HepG2 (cell line): ENCODE data around the gene APC2. TPM values are rescaled to one million over a fixed set of nuclear protein-coding genes. Genes with fewer than 3 reads are reported as not detected.

Experiments
- ATRX ChIP-seq: sonication (generic); formaldehyde crosslinking; IDR thresholded peaks from 2 replicates; pipeline ENCODE4 v1.4.0; 2020; ENCODE audit warnings: missing genetic modification reagents, borderline replicate concordance
- ELF4 ChIP-seq: sonication (generic); formaldehyde crosslinking; IDR thresholded peaks from 2 replicates; pipeline ENCODE4 v1.5.0; 2020; ENCODE audit warnings: missing genetic modification reagents, mild to moderate bottlenecking, moderate library complexity, borderline replicate concordance
- HCFC1 ChIP-seq: fragments of 150-350 bp; IDR thresholded peaks from 2 replicates; pipeline ENCODE4 v1.6.1; 2014; ENCODE audit warnings: low read depth, low read length
- HMGA1 ChIP-seq: sonication (generic); formaldehyde crosslinking; conservative IDR thresholded peaks from 2 replicates; pipeline ENCODE4 v1.4.0; 2020; ENCODE audit warnings: missing genetic modification reagents
- HNRNPL ChIP-seq: fragments of 200-400 bp; formaldehyde crosslinking; IDR thresholded peaks from 2 replicates; pipeline ENCODE4 v1.6.1; 2017; ENCODE audit warnings: mild to moderate bottlenecking, low read depth, low read length
- KLF13 ChIP-seq: sonication (generic); formaldehyde crosslinking; IDR thresholded peaks from 2 replicates; pipeline ENCODE4 v1.4.0; 2020; ENCODE audit warnings: mild to moderate bottlenecking, missing genetic modification reagents
- MIER2 ChIP-seq: IDR thresholded peaks from 2 replicates; pipeline ENCODE4 v1.6.1; 2016; ENCODE audit warnings: missing biosample characterization, missing genetic modification reagents
- NBN ChIP-seq: fragments of 450-650 bp; conservative IDR thresholded peaks from 2 replicates; pipeline ENCODE4 v1.6.1; 2017
- PAF1 ChIP-seq: IDR thresholded peaks from 2 replicates; pipeline ENCODE4 v1.6.1; 2016; ENCODE audit warnings: missing genetic modification reagents, missing compliant biosample characterization
- PPARG ChIP-seq: conservative IDR thresholded peaks from 2 replicates; pipeline ENCODE4 v1.6.1; 2016; ENCODE audit warnings: missing biosample characterization, missing genetic modification reagents
- PRPF4 ChIP-seq: fragments of 200-400 bp; formaldehyde crosslinking; IDR thresholded peaks from 2 replicates; pipeline ENCODE4 v1.6.1; 2016; ENCODE audit warnings: low read length, low read depth; ENCODE audit not compliant: poor library complexity, severe bottlenecking
- PTBP1 ChIP-seq: fragments of 200-400 bp; formaldehyde crosslinking; IDR thresholded peaks from 2 replicates; pipeline ENCODE4 v1.6.1; 2018; ENCODE audit warnings: low read length, low read depth; ENCODE audit not compliant: poor library complexity, severe bottlenecking
- ZNF337 ChIP-seq: sonication (generic); formaldehyde crosslinking; IDR thresholded peaks from 2 replicates; pipeline ENCODE4 v1.5.1; 2020; ENCODE audit warnings: missing genetic modification reagents, low read depth, mild to moderate bottlenecking, borderline replicate concordance
- ZNF556 ChIP-seq: sonication (generic); formaldehyde crosslinking; IDR thresholded peaks from 2 replicates; pipeline ENCODE4 v1.4.0; 2020; ENCODE audit warnings: mild to moderate bottlenecking, missing genetic modification reagents, borderline replicate concordance
- polyA plus RNA-seq, 8 experiments: library from polyadenylated mRNA; depleted of rRNA in 3 of 8; stranded (reverse) in 7 of 8; unstranded in 1 of 8; fragments of >200 nt; fragmentation: Illumina TruSeq in 4 of 8; extraction: Trizol in 4 of 8; gene quantifications; 2 replicates each; pipeline versions ENCODE4 v1.2.1 to v1.2.3, GENCODE V29; 2011 to 2016; ENCODE audit warnings: low read depth in 4 of 8, missing spikeins in 1 of 8, mixed read lengths in 1 of 8; ENCODE audit not compliant: insufficient read depth in 1 of 8
- total RNA-seq, 5 experiments: library from RNA; depleted of rRNA; stranded (reverse); fragments of >200 nt; fragmentation: Illumina TruSeq; extraction: Trizol; gene quantifications; 2 replicates each; pipeline ENCODE4 v1.2.3, GENCODE V29; 2016; ENCODE audit warnings: low read depth in 1 of 5
- TF ChIP-seq, protein P1 (sequence below): sonication (generic); formaldehyde crosslinking; IDR thresholded peaks from 2 replicates; pipeline ENCODE4 v1.5.1; 2020; ENCODE audit warnings: mild to moderate bottlenecking, moderate library complexity, missing genetic modification reagents
- TF ChIP-seq, protein P2 (sequence below): sonication (generic); formaldehyde crosslinking; IDR thresholded peaks from 2 replicates; pipeline ENCODE4 v1.8.0; 2022; ENCODE audit warnings: mild to moderate bottlenecking, missing genetic modification reagents, moderate library complexity
- TF ChIP-seq, protein P3 (sequence below): sonication (generic); formaldehyde crosslinking; IDR thresholded peaks from 2 replicates; pipeline ENCODE4 v1.5.0; 2020; ENCODE audit warnings: mild to moderate bottlenecking, missing genetic modification reagents, borderline replicate concordance
- TF ChIP-seq, protein P4 (sequence below): IDR thresholded peaks from 2 replicates; pipeline ENCODE4 v1.6.1; 2016; ENCODE audit warnings: low read depth, control low read depth

APC2 gene
- total and polyA plus RNA-seq, 2 of the 13 experiments (the other 11 are each of a cell fraction or from before 2014, with no cell fraction given) = 0.08 to 0.22 TPM

DNA sequence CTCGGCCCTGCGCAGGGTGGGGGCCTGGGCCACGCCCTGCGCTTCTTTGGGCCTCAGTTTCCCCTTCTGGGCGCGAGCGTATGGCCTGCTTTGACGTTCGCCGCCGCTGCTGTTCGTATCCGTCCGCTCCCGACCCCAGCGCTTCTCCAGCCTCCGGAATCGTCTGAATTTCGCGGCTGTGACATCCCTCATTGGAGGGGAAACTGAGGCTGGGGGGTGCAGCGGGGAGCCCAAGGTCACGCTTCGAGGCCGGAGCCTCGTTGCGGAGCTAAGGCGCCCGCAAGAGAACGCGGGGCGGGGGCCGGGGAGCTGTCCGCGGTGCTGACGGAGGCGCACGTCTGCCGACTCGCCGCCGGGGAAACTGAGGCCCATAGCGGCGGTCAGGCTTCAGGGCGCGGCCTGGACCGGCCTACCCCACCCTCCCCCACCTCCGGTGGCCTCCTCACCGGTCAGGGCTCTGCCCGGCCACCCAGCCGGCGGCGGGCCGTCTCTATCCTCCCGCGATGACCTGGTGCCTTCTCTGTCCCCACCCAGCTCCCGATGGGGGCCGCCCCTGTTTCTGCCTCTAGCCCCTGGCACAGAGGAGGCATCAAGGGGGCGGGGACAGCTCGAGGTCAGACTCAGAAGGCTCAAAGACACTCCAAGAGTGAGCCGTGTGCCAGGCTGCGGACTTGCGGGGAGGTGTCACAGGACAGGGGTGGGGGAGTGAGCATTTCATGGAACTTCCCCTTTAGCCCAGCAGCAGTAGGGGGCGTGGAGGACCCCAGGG is 3.0 kb upstream of the APC2 start (continued):
- TF ChIP-seq PTBP1 (no peak), HCFC1 (no peak), KLF13 (CRISPR knock-in tag) (no peak), MIER2 (CRISPR knock-in tag) (peak; percentile 94), PRPF4 (no peak), PPARG (CRISPR knock-in tag) (no peak), ATRX (CRISPR knock-in tag) (no peak), ZNF337 (CRISPR knock-in tag) (no peak), ZNF556 (no peak), ELF4 (CRISPR knock-in tag) (no peak), NBN (no peak), HNRNPL (no peak), HMGA1 (CRISPR knock-in tag) (no peak), PAF1 (CRISPR knock-in tag) (no peak)
- TF ChIP-seq, protein P1, sequence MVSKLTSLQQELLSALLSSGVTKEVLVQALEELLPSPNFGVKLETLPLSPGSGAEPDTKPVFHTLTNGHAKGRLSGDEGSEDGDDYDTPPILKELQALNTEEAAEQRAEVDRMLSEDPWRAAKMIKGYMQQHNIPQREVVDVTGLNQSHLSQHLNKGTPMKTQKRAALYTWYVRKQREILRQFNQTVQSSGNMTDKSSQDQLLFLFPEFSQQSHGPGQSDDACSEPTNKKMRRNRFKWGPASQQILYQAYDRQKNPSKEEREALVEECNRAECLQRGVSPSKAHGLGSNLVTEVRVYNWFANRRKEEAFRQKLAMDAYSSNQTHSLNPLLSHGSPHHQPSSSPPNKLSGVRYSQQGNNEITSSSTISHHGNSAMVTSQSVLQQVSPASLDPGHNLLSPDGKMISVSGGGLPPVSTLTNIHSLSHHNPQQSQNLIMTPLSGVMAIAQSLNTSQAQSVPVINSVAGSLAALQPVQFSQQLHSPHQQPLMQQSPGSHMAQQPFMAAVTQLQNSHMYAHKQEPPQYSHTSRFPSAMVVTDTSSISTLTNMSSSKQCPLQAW = no peak
- TF ChIP-seq, protein P2, sequence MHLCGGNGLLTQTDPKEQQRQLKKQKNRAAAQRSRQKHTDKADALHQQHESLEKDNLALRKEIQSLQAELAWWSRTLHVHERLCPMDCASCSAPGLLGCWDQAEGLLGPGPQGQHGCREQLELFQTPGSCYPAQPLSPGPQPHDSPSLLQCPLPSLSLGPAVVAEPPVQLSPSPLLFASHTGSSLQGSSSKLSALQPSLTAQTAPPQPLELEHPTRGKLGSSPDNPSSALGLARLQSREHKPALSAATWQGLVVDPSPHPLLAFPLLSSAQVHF (CRISPR knock-in tag) = 0 out of 2 replicates have a peak, but pooled peaks have one; percentile 52
- TF ChIP-seq, protein P3, sequence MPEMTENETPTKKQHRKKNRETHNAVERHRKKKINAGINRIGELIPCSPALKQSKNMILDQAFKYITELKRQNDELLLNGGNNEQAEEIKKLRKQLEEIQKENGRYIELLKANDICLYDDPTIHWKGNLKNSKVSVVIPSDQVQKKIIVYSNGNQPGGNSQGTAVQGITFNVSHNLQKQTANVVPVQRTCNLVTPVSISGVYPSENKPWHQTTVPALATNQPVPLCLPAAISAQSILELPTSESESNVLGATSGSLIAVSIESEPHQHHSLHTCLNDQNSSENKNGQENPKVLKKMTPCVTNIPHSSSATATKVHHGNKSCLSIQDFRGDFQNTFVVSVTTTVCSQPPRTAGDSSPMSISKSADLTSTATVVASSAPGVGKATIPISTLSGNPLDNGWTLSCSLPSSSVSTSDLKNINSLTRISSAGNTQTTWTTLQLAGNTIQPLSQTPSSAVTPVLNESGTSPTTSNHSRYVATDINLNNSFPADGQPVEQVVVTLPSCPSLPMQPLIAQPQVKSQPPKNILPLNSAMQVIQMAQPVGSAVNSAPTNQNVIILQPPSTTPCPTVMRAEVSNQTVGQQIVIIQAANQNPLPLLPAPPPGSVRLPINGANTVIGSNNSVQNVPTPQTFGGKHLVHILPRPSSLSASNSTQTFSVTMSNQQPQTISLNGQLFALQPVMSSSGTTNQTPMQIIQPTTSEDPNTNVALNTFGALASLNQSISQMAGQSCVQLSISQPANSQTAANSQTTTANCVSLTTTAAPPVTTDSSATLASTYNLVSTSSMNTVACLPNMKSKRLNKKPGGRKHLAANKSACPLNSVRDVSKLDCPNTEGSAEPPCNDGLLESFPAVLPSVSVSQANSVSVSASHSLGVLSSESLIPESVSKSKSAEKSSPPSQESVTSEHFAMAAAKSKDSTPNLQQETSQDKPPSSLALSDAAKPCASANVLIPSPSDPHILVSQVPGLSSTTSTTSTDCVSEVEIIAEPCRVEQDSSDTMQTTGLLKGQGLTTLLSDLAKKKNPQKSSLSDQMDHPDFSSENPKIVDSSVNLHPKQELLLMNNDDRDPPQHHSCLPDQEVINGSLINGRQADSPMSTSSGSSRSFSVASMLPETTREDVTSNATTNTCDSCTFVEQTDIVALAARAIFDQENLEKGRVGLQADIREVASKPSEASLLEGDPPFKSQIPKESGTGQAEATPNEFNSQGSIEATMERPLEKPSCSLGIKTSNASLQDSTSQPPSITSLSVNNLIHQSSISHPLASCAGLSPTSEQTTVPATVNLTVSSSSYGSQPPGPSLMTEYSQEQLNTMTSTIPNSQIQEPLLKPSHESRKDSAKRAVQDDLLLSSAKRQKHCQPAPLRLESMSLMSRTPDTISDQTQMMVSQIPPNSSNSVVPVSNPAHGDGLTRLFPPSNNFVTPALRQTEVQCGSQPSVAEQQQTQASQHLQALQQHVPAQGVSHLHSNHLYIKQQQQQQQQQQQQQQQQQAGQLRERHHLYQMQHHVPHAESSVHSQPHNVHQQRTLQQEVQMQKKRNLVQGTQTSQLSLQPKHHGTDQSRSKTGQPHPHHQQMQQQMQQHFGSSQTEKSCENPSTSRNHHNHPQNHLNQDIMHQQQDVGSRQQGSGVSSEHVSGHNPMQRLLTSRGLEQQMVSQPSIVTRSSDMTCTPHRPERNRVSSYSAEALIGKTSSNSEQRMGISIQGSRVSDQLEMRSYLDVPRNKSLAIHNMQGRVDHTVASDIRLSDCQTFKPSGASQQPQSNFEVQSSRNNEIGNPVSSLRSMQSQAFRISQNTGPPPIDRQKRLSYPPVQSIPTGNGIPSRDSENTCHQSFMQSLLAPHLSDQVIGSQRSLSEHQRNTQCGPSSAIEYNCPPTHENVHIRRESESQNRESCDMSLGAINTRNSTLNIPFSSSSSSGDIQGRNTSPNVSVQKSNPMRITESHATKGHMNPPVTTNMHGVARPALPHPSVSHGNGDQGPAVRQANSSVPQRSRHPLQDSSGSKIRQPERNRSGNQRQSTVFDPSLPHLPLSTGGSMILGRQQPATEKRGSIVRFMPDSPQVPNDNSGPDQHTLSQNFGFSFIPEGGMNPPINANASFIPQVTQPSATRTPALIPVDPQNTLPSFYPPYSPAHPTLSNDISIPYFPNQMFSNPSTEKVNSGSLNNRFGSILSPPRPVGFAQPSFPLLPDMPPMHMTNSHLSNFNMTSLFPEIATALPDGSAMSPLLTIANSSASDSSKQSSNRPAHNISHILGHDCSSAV = no peak
- TF ChIP-seq, protein P4, sequence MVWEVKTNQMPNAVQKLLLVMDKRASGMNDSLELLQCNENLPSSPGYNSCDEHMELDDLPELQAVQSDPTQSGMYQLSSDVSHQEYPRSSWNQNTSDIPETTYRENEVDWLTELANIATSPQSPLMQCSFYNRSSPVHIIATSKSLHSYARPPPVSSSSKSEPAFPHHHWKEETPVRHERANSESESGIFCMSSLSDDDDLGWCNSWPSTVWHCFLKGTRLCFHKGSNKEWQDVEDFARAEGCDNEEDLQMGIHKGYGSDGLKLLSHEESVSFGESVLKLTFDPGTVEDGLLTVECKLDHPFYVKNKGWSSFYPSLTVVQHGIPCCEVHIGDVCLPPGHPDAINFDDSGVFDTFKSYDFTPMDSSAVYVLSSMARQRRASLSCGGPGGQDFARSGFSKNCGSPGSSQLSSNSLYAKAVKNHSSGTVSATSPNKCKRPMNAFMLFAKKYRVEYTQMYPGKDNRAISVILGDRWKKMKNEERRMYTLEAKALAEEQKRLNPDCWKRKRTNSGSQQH (CRISPR knock-in tag) = peak; percentile 35; the same call in 1 of the 2 replicates
